HepG2 (cell line): ENCODE results near the gene TENM3. TPM values are rescaled to one million over a fixed set of nuclear protein-coding genes. Genes with fewer than 3 reads are reported as not detected.

Experiments
- ATAC-seq: fragments of 200-7000 bp; cut with Tn5 transposase; 3 replicates; pipeline ENCODE4 v1.9.1; 2020; ENCODE audit warnings: mild to moderate bottlenecking, moderate library complexity
- BruUV-seq: library from RNA; stranded (reverse); fragments of 400-500 nt; replicated peaks from 2 replicates; lab custom pipeline; 2021; lab: Mats Ljungman, UMichigan
- CTCF ChIA-PET: fragments of 300-600 bp; formaldehyde crosslinking; extraction: SDS; loops from one replicate; lab custom pipeline; 2021; ENCODE audit warnings: low total read pairs, inconsistent platforms, low intra/inter-chr PET ratio; lab: Yijun Ruan, JAX
- POLR2A ChIA-PET: fragments of 350-600 bp; sonication (Branson Sonifier 250); formaldehyde crosslinking; loops from one replicate; lab custom pipeline; 2020; ENCODE audit warnings: antibody characterized with exemption, inconsistent platforms; lab: Yijun Ruan, JAX
- DNase-seq: peaks from one replicate; pipeline ENCODE4 v3.0.0-alpha.2; 2015; ENCODE audit warnings: low spot score
- FAIRE-seq: peaks from 3 replicates; lab custom pipeline; 2011; peaks lifted over from hg19 to GRCh38; lab: Jason Lieb, UNC
- H2AFZ ChIP-seq: one replicate; pipeline ENCODE4 v1.6.1; 2011; ENCODE audit warnings: low read length, inconsistent platforms
- H3K27ac ChIP-seq: fragments of 300-600 bp; 3 replicates; pipeline ENCODE4 v1.8.0; 2011; ENCODE audit warnings: mixed run types, mild to moderate bottlenecking, mixed read lengths, low read length, inconsistent platforms; ENCODE audit not compliant: insufficient read depth; ENCODE audit errors: extremely low read length
- H3K27me3 ChIP-seq, 2 experiments: fragments of 200-600 bp in 1 of 2; 2 replicates in 1 of 2; 3 replicates in 1 of 2; pipeline versions ENCODE4 v1.6.0 to v1.8.0; 2011; ENCODE audit warnings: low read length in 2 of 2, mild to moderate bottlenecking in 2 of 2, moderate library complexity in 2 of 2, inconsistent platforms in 1 of 2; ENCODE audit not compliant: insufficient read depth in 2 of 2, control insufficient read depth in 1 of 2
- H3K36me3 ChIP-seq, 2 experiments: fragments of 200-600 bp in 1 of 2; replicated peaks in 1 of 2; 2 replicates in 1 of 2; 3 replicates in 1 of 2; pipeline versions ENCODE4 v1.5.1 to v1.8.0; 2011; ENCODE audit warnings: low read length in 2 of 2, inconsistent platforms in 1 of 2; ENCODE audit not compliant: insufficient read depth in 2 of 2, control insufficient read depth in 1 of 2
- H3K4me1 ChIP-seq: 2 replicates; pipeline ENCODE4 v1.5.1; 2012; ENCODE audit warnings: low read length, inconsistent platforms; ENCODE audit not compliant: insufficient read depth
- H3K4me2 ChIP-seq: 2 replicates; pipeline ENCODE4 v1.6.0; 2011; ENCODE audit warnings: low read depth, low read length, inconsistent platforms
- H3K4me3 ChIP-seq, 3 experiments: fragments of 200-600 bp in 1 of 3; sonication (generic), shearing (Covaris generic) in 1 of 3; replicated peaks in 1 of 3; 2 replicates each; pipeline ENCODE4 v1.5.1; 2011 to 2016; ENCODE audit warnings: low read length in 3 of 3, inconsistent platforms in 2 of 3, low read depth in 2 of 3, mild to moderate bottlenecking in 2 of 3, control low read depth in 1 of 3, mixed read lengths in 1 of 3; ENCODE audit not compliant: insufficient read depth in 1 of 3
- H3K79me2 ChIP-seq: one replicate; pipeline ENCODE4 v1.6.1; 2011; ENCODE audit warnings: low read length, inconsistent platforms; ENCODE audit not compliant: insufficient read depth
- H3K9ac ChIP-seq: 2 replicates; pipeline ENCODE4 v1.6.0; 2011; ENCODE audit warnings: mild to moderate bottlenecking, low read depth, low read length, inconsistent platforms; ENCODE audit not compliant: insufficient read depth
- H3K9me3 ChIP-seq: 2 replicates; pipeline ENCODE4 v1.5.1; 2012; ENCODE audit warnings: mild to moderate bottlenecking, low read length
- H4K20me1 ChIP-seq: 2 replicates; pipeline ENCODE4 v1.6.0; 2011; ENCODE audit warnings: inconsistent platforms, mild to moderate bottlenecking, low read length, moderate library complexity; ENCODE audit not compliant: insufficient read depth
- HDAC2 ChIP-seq: sonication (generic); formaldehyde crosslinking; IDR thresholded peaks from 2 replicates; pipeline ENCODE4 v1.4.0; 2020; ENCODE audit warnings: missing genetic modification reagents
- MED1 ChIP-seq: sonication (generic); formaldehyde crosslinking; IDR thresholded peaks from 2 replicates; pipeline ENCODE4 v1.4.0; 2020; ENCODE audit warnings: missing genetic modification reagents
- MNT ChIP-seq: fragments of 450-650 bp; IDR thresholded peaks from 2 replicates; pipeline ENCODE4 v1.6.1; 2016
- NFYB ChIP-seq: sonication (generic); formaldehyde crosslinking; IDR thresholded peaks from 2 replicates; pipeline ENCODE4 v1.4.0; 2020; ENCODE audit warnings: missing genetic modification reagents
- SP140L ChIP-seq: sonication (generic); formaldehyde crosslinking; IDR thresholded peaks from 2 replicates; pipeline ENCODE4 v1.4.0; 2020; ENCODE audit warnings: missing genetic modification reagents, borderline replicate concordance
- TEF ChIP-seq: sonication (generic); formaldehyde crosslinking; IDR thresholded peaks from 2 replicates; pipeline ENCODE4 v1.5.0; 2020; ENCODE audit warnings: missing genetic modification reagents
- ZFP1 ChIP-seq: IDR thresholded peaks from 2 replicates; pipeline ENCODE4 v1.6.1; 2016
- ZNF253 ChIP-seq: sonication (generic); formaldehyde crosslinking; IDR thresholded peaks from 2 replicates; pipeline ENCODE4 v1.8.0; 2022; ENCODE audit warnings: mild to moderate bottlenecking, missing genetic modification reagents, borderline replicate concordance
- ZNF431 ChIP-seq: sonication (generic); formaldehyde crosslinking; IDR thresholded peaks from 2 replicates; pipeline ENCODE4 v1.9.0; 2022; ENCODE audit warnings: missing genetic modification reagents, low read depth, mild to moderate bottlenecking, borderline replicate concordance
- ZNF605 ChIP-seq: sonication (generic); formaldehyde crosslinking; IDR thresholded peaks from 2 replicates; pipeline ENCODE4 v1.8.0; 2022; ENCODE audit warnings: mild to moderate bottlenecking, missing genetic modification reagents
- ZNF607 ChIP-seq: sonication (generic); formaldehyde crosslinking; IDR thresholded peaks from 2 replicates; pipeline ENCODE4 v1.5.1; 2020; ENCODE audit warnings: missing genetic modification reagents, mild to moderate bottlenecking, borderline replicate concordance
- ZNF678 ChIP-seq: sonication (generic); formaldehyde crosslinking; IDR thresholded peaks from 2 replicates; pipeline ENCODE4 v1.4.0; 2020; ENCODE audit warnings: mild to moderate bottlenecking, missing genetic modification reagents
- ZNF703 ChIP-seq: sonication (generic); formaldehyde crosslinking; IDR thresholded peaks from 2 replicates; pipeline ENCODE4 v1.5.1; 2020; ENCODE audit warnings: missing genetic modification reagents, mild to moderate bottlenecking, moderate library complexity, borderline replicate concordance
- ZNF775 ChIP-seq: sonication (generic); formaldehyde crosslinking; IDR thresholded peaks from 2 replicates; pipeline ENCODE4 v1.4.0; 2020; ENCODE audit warnings: missing genetic modification reagents, mild to moderate bottlenecking, moderate library complexity, borderline replicate concordance
- ZNF777 ChIP-seq: sonication (generic); formaldehyde crosslinking; IDR thresholded peaks from 2 replicates; pipeline ENCODE4 v1.4.0; 2020; ENCODE audit warnings: missing genetic modification reagents
- ZZZ3 ChIP-seq: sonication (generic); formaldehyde crosslinking; IDR thresholded peaks from 2 replicates; pipeline ENCODE4 v1.4.0; 2020; ENCODE audit warnings: missing genetic modification reagents, mild to moderate bottlenecking, borderline replicate concordance
- WGBS: methylation state at CpG from one replicate; pipeline ENCODE4 v1.1.6; 2017; ENCODE audit warnings: low lambda C conversion rate; 5-methylcytosine and 5-hydroxymethylcytosine counted together
- in situ Hi-C: cut with HindIII; loops from 2 replicates; pipeline ENCODE4 v1.10.0; 2017; ENCODE audit warnings: low pct_unique_long_range_greater_than_20kb; ENCODE audit not compliant: extremely low pct_ligation_motif_present
- intact Hi-C: fragments of 100-400 bp; cut with micrococcal nuclease; formaldehyde crosslinking; loops from one replicate; pipeline ENCODE4 v1.10.0; 2022; ENCODE audit not compliant: unreplicated experiment
- polyA plus RNA-seq, 8 experiments: library from polyadenylated mRNA; depleted of rRNA in 3 of 8; stranded (reverse) in 7 of 8; unstranded in 1 of 8; fragments of >200 nt; fragmentation: Illumina TruSeq in 4 of 8; extraction: Trizol in 4 of 8; gene quantifications; 2 replicates each; pipeline versions ENCODE4 v1.2.1 to v1.2.3, GENCODE V29; 2011 to 2016; ENCODE audit warnings: low read depth in 4 of 8, missing spikeins in 1 of 8, mixed read lengths in 1 of 8; ENCODE audit not compliant: insufficient read depth in 1 of 8
- total RNA-seq, 5 experiments: library from RNA; depleted of rRNA; stranded (reverse); fragments of >200 nt; fragmentation: Illumina TruSeq; extraction: Trizol; gene quantifications; 2 replicates each; pipeline ENCODE4 v1.2.3, GENCODE V29; 2016; ENCODE audit warnings: low read depth in 1 of 5

Gene TENM3
- total and polyA plus RNA-seq, 2 of the 13 experiments (the other 11 are each of a cell fraction or from before 2014, with no cell fraction given) = 0.04 TPM; not detected in 1

- Histone ChIP-seq H3K4me2 (no peak overlapping the region), H3K27ac (no peak overlapping the region), H4K20me1 (no peaks in the 10 kb centered on the region), H3K4me1 (no peaks in the 10 kb centered on the region), H2AFZ (no peak overlapping the region), H3K4me3 (no peak overlapping the region), H3K36me3 (no peaks in the 10 kb centered on the region), H3K9me3 (no peaks in the 10 kb centered on the region), H3K79me2 (no peaks in the 10 kb centered on the region), H3K9ac (no peak overlapping the region), H3K27me3 (no peaks in the 10 kb centered on the region)
- in situ Hi-C loops (no loop called here), intact Hi-C loops (no loop called here)
- CTCF ChIA-PET = no interaction called here
- TF ChIP-seq ZNF703 = no peak
- TF ChIP-seq MNT = no peak
- TF ChIP-seq ZNF607 = no peak
- no peak for TF ChIP-seq ZNF678 (CRISPR knock-in tag)
- TF ChIP-seq ZZZ3 (CRISPR knock-in tag) = no peak
- TF ChIP-seq ZNF605 (CRISPR knock-in tag) = no peak
- no peak for TF ChIP-seq ZFP1 (CRISPR knock-in tag)
- no peak for TF ChIP-seq ZNF431
- no TSS peak for BruUV-seq
- ATAC-seq = no peak
- WGBS = 12% methylated on average over 5 of the region's 5 CpGs
- no peak for DNase-seq
- no peak for FAIRE-seq
- POLR2A ChIA-PET = no interaction called here
Measured at GRCh38 chr4:182671749-182672148, 428.5 kb downstream of the TENM3 start.

GRCh38 chr4:182678590-182678989 lies 435.4 kb downstream of the TENM3 start:
- in situ Hi-C loops (no loop called here), intact Hi-C loops (no loop called here)
- BruUV-seq = no TSS peak
- no peak overlapping the region for H2AFZ ChIP-seq
- no peaks in the 10 kb centered on the region for H3K27me3 ChIP-seq
- CTCF ChIA-PET = no interaction called here
- 39% methylated on average over 4 of the region's 4 CpGs for WGBS
- DNase-seq (no peak), ATAC-seq (no peak), FAIRE-seq (no peak)
- no peaks in the 10 kb centered on the region for H3K79me2 ChIP-seq
- no peaks in the 10 kb centered on the region for H3K4me1 ChIP-seq
- no peak overlapping the region for H3K4me2 ChIP-seq
- no peaks in the 10 kb centered on the region for H4K20me1 ChIP-seq
- TF ChIP-seq MED1 (CRISPR knock-in tag) = no peak
- no peak for TF ChIP-seq TEF (CRISPR knock-in tag)
- no peak for TF ChIP-seq ZNF775 (CRISPR knock-in tag)
- no peak for TF ChIP-seq ZNF777
- no peak for TF ChIP-seq SP140L (CRISPR knock-in tag)
- no peak for TF ChIP-seq ZNF253 (CRISPR knock-in tag)
- TF ChIP-seq NFYB = no peak
- no peak for TF ChIP-seq HDAC2 (CRISPR knock-in tag)
- H3K27ac ChIP-seq = no peak overlapping the region
- POLR2A ChIA-PET = no interaction called here
- H3K9ac ChIP-seq = no peak overlapping the region
- no peaks in the 10 kb centered on the region for H3K9me3 ChIP-seq
- no peak overlapping the region for H3K4me3 ChIP-seq
- no peaks in the 10 kb centered on the region for H3K36me3 ChIP-seq
